HG03045 (cell line): ENCODE measurements around the gene LRRC4C.
"Not testable (repeated sequence)": the region's sequence is repeated elsewhere in the genome, so short reads cannot be mapped to it uniquely, and the experiment has no call there.

Experiments used
- ATAC-seq: cut with Tn5 transposase; IDR thresholded peaks from one replicate; pipeline ENCODE4 v1.9.1; 2021; ENCODE audit warnings: mild to moderate bottlenecking, moderate library complexity; ENCODE audit not compliant: unreplicated experiment

Gene LRRC4C

DNA sequence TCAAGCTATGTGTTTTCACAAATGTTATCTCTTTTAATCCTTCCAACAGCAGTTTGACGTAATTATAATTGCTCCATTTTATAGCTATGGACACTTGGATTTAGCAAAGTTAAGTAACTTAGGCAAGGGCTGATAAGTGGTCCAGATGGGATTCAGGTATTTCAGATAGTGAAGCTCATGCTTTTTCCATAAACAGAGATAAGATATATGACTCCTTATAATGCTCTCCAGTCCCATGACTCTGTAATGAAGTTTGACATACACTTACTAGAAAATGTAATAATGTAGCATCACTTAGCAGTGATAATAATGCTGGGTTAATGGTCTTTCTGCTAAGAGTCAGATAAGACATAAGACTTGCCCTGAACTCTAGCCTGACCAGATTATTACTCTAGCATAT, 892.1 kb downstream of the LRRC4C start:
- ATAC-seq = no peak

DNA sequence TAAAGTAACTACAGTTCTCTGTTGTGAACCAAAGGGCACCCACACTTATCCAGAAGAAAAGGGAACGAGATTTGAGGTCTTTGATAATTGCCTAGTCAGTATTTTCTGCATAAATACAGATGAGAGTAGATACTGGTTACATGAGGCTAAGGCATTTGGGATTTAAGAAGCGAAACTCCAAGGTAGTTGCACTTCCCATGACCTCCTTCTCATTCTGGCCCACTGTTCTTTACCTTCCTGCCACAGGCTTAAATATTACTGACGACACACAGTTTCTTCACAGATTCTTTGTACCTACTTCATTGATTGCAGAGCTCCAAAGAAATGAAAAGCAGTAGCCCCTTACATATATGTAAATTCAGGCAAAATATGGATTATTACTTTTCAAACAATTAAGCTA, 915.3 kb downstream of the LRRC4C start:
- no peak for ATAC-seq

DNA sequence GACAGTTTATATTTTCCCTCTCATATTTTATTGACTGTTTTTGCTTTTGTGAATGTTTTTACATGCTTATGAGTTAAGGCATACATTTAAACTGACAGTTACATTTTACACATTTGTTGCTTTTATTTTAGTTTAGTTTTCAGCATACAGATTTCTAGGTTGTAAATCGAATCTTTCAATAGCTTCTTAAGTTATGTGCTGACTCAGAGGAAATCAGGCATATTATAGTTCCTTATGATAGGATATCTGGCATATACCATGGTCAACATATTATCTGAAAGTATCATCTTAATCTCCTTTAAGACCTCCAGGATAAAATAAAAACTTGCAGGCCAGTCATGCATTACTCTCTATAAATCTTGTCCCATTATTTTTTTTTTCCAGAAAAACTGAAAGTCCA, 916.6 kb downstream of the LRRC4C start:
- ATAC-seq = no peak

DNA sequence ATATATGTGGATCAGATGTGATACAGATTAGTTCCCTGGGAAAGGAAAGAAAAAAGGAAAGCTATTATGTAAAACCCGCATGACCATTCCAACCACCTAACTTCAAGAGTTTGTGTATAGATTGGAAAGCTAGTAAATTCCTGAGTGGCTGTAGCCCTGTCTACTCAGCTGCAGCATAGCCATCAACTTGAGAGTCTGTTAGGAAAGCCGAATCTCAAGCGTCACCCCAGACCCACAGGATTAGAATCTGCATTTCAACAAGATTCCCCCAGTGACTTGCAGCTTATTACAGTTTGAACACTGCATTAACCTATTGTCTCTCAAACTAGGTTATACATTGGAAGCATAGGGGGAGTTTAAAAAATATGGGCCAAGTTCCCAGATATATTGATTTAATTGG, 921.7 kb downstream of the LRRC4C start:
- ATAC-seq = no peak

DNA sequence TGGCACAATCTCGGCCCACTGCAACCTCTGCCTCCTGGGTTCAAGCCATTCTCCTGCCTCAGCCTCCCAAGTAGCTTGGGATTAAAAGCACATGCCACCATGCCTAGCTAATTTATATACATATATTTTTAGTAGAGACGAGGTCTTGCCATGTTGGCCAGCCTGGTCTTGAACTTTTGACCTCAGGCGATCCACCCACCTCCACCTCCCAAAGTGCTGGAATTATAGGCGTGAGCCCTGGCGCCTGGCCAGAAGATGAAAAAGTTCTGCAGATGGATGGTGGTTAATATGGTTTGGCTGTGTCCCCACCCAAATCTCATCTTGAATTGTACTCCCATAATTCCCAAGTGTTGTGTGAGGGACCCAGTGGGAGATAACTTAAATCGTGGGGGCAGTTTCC, 937.4 kb downstream of the LRRC4C start:
- not testable (repeated sequence) for ATAC-seq

DNA sequence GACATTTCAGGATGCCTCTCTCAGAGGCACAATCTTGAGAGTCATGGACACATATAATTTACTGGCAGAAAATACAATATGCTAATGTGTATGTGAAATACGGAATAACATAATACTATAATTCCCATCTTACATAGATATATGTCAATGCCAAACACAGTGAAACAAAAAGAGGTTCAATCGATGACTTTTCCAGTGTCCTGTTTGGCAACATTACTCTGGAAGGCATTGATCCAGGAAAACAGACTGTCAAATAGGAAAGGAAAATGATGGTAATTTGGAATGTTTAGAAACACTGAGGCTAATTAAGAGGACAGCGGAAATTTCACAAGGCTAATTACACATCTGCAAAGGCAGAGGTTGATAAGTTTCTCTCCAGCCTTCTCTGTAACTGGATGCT, 942.3 kb downstream of the LRRC4C start:
- no peak for ATAC-seq

DNA sequence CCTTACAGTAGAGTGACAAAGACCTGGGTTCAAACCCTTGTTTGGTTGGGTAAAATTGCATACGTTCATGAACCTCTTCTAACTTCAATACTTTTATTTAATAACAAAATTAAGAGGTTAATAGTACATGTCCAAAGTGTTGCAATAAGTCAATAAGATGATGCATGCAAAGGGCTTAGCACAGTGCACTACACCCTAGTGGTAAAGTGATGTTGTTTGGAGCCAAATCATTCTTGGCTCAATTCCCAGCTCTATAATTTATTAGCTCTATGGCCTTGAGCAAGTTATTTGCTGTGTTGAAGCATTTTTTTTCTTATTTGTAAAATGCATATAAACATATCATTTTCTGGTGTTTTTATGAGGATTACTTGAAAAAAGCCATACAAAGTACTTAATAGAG, 945.3 kb downstream of the LRRC4C start:
- ATAC-seq = no peak

DNA sequence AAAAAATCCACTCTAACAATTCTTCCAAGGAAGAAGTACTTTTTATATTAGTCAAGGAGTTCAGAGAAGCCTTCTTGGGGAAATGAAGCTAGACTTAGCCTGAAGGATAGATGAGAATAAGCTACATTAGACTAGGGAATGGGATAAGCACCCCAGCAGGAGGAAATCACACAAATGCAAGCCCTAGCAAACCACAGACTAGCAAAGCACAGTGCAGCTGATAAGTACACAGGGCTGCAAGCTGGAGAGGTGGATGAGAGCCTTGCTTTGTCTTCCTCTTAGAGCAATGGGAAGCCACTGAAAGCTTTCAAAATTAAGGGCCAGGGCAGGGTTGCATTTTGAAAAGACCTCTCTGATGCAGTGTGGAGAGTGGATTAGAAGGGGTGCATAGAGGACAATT, 946.2 kb downstream of the LRRC4C start:
- no peak for ATAC-seq

DNA sequence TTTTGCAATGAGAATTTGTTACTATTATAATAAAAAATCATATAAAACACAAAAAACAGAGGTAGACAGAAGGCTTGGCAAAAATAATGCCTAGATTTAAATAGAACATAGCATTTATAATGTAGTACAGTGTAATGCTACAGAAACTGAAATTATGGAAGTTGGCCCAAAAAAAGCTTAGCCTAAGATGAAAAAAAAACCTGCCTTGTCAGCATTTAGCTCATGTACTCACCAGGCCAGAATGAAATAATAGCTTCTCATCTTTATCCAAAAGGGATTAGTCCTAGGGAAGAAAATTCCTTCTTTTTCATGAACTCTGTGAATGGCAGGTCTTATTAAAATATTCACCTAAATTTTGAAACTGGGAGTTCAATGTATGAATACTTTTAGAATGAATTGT, 951.1 kb downstream of the LRRC4C start:
- ATAC-seq = no peak

DNA sequence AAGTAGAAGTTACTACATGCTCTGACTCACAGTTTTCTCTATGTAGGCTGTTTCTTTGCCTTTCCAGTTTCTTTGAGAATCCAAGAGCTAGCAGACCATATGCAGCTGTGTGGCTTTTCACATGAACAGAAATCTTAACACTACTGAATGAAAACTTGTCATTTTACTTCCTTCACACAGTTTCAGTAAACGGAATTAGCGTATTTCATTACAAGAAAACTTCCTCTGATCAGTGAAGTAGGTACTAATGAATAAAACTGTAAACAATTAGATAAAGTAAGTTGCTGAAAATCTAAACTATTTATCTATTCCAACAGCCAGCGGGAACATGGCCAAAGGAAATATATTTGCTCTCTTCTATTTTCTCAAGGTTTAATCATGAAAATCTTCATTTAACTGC, 953.2 kb downstream of the LRRC4C start:
- no peak for ATAC-seq

DNA sequence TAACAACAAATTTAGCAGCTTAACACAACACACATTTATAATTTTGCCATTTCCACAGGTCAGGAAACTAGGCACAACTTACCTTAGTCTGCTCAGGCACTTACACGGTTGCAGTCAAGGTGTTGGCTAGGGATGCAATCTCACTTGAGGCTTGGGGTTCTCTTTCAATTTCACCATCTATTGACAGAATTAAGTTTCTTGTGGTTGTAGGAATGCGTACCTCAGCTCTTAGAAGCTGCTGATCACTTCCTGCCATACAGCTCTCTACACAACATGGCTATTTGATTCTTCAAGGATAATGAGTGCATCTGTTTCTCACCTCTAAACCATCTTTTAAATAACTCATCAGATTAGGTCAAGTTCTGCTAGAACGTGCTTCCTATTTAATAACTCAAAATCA, 968.1 kb downstream of the LRRC4C start:
- ATAC-seq = no peak

DNA sequence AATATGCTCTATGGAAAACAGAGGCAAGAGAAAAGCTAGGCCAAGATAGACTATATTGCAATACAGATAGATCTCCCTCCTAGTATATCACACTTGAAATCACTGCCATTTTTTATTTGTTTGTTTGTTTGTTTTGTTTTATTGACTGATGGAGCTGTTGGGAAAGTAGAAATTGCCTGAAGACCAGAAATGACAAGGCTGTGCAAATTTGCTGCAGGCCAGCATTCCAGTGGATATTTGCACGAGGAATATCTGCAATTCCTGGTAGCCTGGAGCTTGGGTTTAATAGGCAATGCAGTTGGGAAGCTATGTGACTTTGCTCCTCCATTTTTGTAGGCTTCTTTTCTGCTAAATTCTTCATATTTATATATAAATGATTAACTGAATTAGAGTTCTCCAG, 991.7 kb downstream of the LRRC4C start:
- no peak for ATAC-seq

DNA sequence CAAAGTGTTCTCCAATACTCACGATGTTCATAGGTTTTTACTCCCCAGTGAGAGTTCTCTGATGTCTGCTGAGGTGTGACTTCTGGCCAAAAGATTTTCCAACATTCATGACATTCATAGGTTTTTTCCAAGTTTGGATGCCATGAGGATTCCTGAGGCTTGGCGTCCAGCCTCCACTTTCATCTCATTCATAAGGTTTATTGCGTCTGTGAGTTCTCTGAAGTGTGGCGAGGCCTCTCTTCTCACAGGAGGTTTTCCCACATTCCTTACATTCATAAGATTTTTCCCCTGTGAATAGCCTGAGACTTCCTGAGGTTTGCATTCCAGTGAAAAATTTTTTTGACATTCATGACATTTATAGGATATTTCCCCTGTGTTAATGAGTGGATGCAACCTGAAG, 1014.1 kb downstream of the LRRC4C start:
- no peak for ATAC-seq

DNA sequence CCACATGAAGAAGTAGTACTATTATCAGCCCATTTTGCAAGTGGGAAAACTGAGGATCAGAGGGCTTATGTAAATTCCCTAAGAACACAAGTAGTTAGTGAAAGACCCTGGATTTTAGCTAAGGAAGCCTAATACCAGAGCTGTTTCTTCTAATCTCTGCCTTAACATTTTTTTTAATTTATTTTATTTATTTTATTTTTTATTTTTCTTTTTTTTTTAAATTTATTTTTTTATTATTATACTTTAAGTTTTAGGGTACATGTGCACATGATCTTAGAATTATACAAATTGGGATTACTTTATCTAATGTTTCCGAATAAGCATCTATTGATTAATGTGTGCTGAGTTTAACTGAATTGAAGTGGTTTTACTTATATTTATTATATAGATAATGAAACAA, 1015.3 kb downstream of the LRRC4C start:
- ATAC-seq = no peak

DNA sequence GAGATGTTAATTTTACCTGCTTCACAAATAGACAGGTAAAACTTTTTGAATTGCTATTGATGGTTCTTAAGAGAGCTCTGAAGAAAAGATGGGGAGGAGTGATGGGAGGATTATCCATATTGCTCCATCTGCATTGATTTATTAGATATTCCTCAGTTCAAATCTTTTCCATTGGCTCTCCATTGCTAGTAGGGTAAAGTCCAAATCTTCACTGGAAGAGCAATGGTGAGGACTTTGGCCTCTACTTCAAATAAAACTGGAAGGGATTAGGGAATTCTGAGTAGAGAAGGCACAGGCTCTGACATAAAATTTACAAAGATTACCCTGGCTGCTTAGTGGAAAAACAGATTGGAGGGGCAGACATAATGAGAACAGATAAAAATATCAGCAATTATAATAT, 1024.1 kb downstream of the LRRC4C start:
- ATAC-seq = no peak

DNA sequence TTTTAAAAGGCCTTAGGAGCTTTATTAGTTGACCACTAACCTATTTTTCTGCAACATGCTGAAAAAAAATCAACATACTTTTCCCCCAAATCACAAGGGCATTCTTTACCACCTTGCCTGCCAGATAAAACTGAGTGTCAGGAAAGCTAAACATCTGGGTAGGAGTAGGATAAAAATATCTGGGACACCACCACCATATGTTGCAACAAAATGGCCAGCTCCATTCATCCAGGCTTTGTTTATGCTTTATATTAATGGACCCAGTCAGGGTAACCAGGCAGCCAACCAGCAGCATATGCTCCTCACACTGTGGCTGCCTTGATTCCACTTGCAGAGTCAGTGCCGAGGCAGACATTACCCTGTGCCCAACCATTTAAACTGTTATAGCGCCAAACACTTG, 1024.5 kb downstream of the LRRC4C start:
- no peak for ATAC-seq

DNA sequence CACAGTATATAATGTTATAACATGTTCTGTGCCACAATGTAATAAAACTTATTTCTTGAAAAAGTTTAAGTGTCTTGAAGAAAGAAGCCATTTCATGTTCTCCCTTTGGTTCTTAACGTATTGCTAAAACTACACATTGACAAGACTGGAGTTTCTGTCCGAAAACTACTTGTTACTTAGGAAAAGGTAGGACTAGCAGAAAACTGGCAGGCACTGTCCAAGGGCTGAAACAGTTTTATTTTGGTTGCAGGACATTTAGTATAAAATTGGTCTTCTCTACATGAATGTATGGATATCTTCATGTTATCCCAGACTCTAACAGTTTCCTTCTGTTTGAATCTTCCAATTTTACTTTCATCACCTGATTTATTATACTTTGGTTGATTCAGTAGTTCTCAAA, 1027.1 kb downstream of the LRRC4C start:
- ATAC-seq = no peak

DNA sequence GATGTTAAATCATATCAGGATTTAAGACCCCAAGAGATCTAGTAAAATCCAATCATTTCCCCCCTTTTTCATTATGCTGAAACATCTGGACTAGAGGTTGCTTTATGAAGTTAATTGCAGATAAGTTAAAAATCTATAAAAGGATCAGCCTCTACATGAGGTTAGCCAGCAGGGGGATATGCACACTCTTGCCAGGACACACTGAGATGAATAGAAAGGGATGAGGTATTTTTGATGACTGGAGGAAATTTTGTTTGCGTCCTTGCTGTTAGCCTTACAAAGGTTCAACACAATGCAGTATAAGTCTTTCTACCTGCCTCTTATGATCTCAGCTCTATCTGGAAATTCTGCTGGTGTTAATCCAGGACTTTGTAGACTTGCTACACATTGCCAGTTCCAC, 1034.3 kb downstream of the LRRC4C start:
- no peak for ATAC-seq

DNA sequence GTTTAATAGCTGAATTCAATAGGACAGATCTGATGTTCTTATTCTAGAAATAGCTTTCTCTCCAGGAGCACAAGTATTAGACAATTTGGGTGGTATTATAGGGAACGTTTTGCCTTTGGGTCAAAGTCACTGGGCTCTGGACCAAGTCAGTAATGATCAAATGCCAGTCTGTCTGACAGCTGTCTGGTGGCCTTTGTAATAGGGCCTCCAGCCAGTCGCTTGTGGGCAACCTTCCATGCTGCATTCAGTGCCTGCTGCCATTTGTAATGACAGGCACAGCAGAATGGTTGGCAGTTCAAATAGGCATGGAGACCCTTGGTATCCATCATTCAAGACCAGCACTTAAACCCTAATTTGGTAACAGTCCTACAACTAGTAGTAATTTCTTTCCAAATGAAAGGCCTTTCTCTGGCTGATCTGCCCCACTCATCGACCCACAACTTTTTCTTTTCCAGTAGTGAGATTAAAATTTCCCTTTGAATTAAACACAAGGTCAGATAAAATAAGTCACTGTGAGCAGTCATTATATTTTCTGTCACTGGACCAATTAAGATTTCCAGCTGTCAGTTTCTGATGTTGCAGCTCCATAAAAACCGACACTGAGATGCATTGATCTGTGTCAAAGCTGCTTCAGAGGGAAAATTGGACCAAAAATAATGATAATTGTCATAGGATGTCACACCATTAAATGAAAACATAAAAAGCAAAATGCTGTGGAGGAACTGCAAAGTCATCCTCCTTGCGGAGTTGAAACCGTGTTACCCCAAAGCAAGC, 1038.1 kb downstream of the LRRC4C start:
- ATAC-seq = no peak

DNA sequence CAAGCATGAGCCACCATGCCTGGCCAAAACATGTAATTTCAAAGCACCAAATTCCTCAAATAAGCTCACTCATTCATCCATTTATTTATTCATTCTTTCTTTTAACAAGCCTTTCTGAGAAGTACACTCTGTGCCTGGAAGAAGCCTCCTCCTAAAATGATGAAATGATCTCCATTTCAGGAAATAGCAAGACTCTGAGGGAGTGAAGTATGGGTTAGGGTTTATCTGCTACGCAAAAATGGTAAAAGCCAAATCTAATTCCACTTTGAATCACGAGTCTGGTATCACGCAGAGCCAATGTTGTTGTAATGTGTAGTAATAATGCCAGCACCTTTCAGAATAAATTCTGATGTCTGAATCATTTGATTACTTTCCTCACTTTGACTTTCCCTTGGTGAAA, 1041.8 kb downstream of the LRRC4C start:
- ATAC-seq = no peak

DNA sequence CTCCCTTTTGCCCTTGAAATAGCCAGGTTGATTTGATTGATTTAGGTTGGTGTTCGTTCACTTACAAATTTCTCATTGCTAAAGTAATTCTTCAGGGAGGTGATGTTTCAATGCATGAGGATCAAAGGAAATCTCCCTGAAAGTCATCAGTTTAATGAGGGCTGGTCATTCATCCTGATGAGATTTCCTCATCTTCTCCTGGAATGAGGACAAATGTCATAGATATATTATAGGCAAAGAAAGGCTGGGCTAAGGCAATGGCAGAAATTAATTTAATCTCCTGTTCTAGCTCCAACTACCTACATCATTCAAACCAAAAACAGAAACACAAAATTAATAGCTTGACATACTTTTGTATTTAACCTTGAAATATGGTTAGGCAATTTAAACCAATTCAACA, 1052.1 kb downstream of the LRRC4C start:
- no peak for ATAC-seq

DNA sequence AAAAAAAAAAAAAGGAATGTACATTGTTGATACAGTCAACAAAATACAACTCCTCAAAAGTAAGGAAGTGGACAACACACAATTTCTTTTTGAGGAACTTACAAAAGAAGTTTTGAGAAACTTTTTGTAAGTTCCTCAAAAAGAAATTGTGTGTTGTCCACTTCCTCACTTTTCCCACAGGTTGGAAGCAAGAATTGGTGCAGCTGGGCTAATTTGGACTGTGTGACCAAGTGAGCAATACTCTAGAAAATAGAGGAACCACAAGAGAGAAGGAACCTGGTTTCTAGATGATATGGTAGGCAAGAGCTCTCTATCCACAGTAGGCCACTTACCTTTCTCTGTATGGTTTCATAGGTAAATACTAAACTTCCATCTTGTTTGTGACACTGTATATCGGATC, 1053.8 kb downstream of the LRRC4C start:
- ATAC-seq = no peak

DNA sequence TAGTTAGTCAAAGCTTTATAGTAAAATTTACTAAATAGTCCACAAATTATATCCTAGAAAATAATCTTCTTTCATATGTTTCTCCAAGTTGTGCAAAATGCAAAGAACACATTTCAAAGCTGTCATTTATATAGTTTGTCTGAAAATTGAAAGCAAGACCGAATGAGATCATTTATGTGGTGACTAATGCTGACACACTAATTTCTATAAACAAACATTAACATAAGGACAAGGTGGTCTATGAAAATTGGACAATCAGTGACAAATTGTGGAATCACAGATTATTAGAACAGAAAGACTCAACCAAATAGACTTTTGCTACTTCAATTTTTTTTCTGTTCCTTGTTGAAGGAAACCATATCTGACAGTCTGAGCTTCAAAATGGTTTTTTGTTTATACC, 1056.1 kb downstream of the LRRC4C start:
- no peak for ATAC-seq
